ENCODE measurements around the gene GALNT14.

The GALNT14 gene

DNA sequence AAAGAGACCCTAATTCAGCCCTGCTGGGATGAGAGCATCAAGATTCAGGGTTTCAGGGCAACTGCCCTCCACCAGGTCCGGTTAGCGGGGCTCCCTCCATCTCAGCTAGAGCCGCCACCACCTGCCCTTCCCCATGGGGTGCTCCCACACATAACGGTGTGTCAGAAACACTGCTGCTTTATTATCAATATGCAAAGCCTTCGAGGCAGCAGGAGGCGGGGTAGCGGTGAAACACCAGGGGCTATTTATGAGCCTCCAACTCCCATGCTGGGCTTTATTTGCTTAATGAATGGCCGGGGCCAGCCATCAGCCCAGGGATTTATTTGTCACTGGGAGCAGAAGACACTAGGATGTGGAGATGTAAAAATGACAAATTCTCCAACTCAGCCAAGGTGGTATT, 109.8 kb downstream of the GALNT14 start:
- no peak for DNase-seq (ENCODE audit: extremely low read depth, low read depth)
- H3K4me3 ChIP-seq (replicated peaks; ENCODE audit: low read depth, low read length), result no peak overlapping the region
- TF ChIP-seq, protein P1, sequence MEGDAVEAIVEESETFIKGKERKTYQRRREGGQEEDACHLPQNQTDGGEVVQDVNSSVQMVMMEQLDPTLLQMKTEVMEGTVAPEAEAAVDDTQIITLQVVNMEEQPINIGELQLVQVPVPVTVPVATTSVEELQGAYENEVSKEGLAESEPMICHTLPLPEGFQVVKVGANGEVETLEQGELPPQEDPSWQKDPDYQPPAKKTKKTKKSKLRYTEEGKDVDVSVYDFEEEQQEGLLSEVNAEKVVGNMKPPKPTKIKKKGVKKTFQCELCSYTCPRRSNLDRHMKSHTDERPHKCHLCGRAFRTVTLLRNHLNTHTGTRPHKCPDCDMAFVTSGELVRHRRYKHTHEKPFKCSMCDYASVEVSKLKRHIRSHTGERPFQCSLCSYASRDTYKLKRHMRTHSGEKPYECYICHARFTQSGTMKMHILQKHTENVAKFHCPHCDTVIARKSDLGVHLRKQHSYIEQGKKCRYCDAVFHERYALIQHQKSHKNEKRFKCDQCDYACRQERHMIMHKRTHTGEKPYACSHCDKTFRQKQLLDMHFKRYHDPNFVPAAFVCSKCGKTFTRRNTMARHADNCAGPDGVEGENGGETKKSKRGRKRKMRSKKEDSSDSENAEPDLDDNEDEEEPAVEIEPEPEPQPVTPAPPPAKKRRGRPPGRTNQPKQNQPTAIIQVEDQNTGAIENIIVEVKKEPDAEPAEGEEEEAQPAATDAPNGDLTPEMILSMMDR (IDR thresholded peaks at IDR 0.05; ENCODE audit: low read depth, low read length, missing control alignments), result no peak

DNA sequence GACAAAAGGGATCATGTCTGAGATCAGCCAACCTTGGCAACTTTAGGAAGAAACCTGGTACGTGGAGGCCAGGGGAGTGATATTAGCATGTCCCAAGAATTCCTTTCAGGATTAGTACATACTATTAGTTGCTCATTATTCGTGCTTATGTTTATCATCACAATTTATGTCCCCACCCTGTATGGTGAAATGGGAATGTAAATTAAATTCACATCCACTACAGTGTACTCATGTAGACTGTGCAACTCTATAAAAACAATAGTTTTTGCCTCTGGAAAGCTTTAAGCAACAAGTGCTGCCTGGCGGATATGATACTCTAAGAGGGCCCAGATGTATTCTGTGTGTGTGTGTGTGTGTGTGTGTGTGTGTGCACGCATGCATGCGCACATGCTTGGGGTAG, 110.7 kb downstream of the GALNT14 start:
- no peak overlapping the region for H3K4me3 ChIP-seq (replicated peaks; ENCODE audit: low read depth, low read length)
- TF ChIP-seq, protein P1 (IDR thresholded peaks at IDR 0.05; ENCODE audit: low read depth, low read length, missing control alignments), result no peak
- no peak for DNase-seq (ENCODE audit: extremely low read depth, low read depth)

DNA sequence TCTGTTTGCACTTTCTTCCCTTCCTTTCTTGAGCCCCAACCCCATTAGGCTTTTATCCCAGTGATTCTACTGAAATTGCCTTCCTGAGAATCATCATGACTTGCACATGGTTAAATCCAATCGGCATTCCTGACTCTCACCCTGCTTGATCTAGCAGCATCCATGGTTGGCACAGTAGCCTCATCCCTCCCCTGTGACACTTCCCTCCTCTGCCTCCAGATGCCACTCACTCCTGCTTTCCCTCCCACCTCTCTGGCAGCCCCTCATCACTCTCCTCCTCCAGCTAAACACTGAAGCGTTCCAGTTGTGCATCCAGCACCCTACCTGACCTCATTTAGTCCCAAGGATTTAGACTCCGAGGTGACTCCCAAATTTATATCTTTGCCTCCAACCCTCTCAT, 114.7 kb downstream of the GALNT14 start:
- TF ChIP-seq, protein P1 (IDR thresholded peaks at IDR 0.05; ENCODE audit: low read depth, low read length, missing control alignments), result no peak
- no peak overlapping the region for H3K4me3 ChIP-seq (replicated peaks; ENCODE audit: low read depth, low read length)
- no peak for DNase-seq (ENCODE audit: extremely low read depth, low read depth)

DNA sequence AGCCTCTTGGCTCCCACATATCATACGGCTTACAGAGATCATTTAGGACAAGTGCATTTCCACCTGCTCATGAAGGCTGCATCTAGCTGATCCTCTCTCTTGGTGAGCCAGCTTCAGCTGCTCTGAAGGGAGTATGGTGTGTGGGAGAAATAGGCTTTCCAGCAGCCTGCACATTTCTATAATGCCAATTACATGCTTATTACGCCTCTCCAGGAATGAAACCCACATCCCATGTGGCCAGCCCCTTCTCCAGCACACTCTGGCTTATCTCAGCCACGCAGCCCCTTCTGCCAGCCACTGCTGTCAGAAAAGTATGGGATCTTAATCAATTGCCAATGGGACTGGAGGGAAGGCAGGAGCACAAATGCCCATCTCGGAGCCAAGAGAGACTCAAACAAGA, 117.5 kb downstream of the GALNT14 start:
- no peak for DNase-seq (ENCODE audit: extremely low read depth, low read depth)
- TF ChIP-seq, protein P1 (IDR thresholded peaks at IDR 0.05; ENCODE audit: low read depth, low read length, missing control alignments), result no peak
- no peak overlapping the region for H3K4me3 ChIP-seq (replicated peaks; ENCODE audit: low read depth, low read length)

DNA sequence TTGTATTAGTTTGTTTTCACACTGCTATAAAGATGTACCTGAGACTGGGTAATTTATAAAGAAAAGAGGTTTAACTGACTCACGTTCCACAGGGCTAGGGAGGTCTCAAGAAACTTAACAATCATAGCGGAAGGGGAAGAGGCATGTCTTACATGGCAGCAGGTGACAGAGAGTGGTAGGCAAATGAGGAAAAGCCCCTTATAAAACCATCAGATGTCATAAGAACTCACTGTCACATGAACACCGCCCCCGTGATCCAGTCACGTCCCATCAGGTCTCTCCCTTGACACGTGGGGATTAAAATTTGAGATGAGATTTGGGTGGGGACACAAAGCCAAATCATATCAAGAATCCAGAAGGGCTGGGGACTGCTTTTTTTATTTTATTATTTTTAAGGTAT, 120.0 kb downstream of the GALNT14 start:
- no peak overlapping the region for H3K4me3 ChIP-seq (replicated peaks; ENCODE audit: low read depth, low read length)
- DNase-seq (ENCODE audit: extremely low read depth, low read depth), result no peak
- TF ChIP-seq, protein P1 (IDR thresholded peaks at IDR 0.05; ENCODE audit: low read depth, low read length, missing control alignments), result no peak

DNA sequence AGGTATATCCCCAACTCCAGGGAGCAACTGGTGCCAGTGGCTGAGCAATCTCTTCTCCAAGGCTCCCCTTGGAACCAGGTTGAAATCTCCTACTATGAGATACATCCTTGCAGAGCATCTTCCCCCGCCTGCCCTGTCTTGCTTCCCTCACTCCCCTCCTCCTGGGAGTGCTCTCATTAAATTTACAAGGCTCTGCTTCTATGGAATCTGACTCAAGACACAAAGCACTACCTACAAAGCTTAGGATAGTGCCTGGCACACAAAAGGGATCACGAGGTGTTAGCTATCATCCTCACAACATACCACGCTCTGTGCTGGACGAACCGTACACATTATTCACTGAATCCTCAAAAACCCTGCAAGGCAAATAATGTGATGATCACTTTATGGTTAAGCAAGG, 121.6 kb downstream of the GALNT14 start:
- no peak for DNase-seq (ENCODE audit: extremely low read depth, low read depth)
- no peak overlapping the region for H3K4me3 ChIP-seq (replicated peaks; ENCODE audit: low read depth, low read length)
- TF ChIP-seq, protein P1 (IDR thresholded peaks at IDR 0.05; ENCODE audit: low read depth, low read length, missing control alignments), result no peak

DNA sequence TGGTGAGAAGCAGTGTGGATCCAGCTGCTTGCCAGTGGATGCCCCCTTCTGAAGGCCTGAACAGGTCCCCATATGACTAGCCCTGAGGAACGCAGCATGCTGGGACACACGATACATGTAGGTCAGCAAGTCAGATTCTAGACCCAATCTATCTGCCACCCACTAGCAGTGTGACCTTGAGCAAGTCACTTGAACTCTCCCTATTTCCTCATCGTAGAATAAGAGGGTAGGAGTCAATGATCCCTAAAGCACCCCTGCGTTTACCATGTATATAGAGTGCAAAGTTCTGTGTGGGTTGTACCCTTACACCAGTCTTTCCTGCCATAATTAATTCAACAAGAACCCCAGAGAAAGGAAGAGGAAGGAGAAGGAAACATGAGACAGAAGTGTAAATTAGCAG, 123.7 kb downstream of the GALNT14 start:
- no peak for DNase-seq (ENCODE audit: extremely low read depth, low read depth)
- H3K4me3 ChIP-seq (replicated peaks; ENCODE audit: low read depth, low read length), result no peak overlapping the region

More for the DNA sequence above, 123.7 kb downstream of the GALNT14 start:
- TF ChIP-seq, protein P1 (IDR thresholded peaks at IDR 0.05; ENCODE audit: low read depth, low read length, missing control alignments), result no peak

Data from HFF-Myc (cell line).